Psoas muscle (tissue), 8 donors: ENCODE data around the gene RRP8. TPM values are rescaled to one million over a fixed set of nuclear protein-coding genes. Genes with fewer than 3 reads are reported as not detected.

Source experiments
- ATAC-seq, 4 donors: fragments of 200-7000 bp; cut with Tn5 transposase; one replicate each; pipeline ENCODE4 v1.9.1; 2020; ENCODE audit warnings: moderate library complexity in 3 of 4, mild to moderate bottlenecking in 2 of 4
- DNase-seq, 2 donors: peaks; one replicate each; pipeline ENCODE4 v3.0.0-alpha.2; 2020
- H3K27ac ChIP-seq: fragments of 200-600 bp; one replicate; pipeline ENCODE4 v1.8.0; 2022
- H3K27me3 ChIP-seq, 3 donors: fragments of 200-600 bp in 1 of 3; one replicate each; pipeline versions ENCODE4 v1.6.1 to v1.8.0; 2013 to 2022; ENCODE audit warnings: low read length in 2 of 3, mild to moderate bottlenecking in 2 of 3, moderate library complexity in 1 of 3; ENCODE audit not compliant: insufficient read depth in 3 of 3
- H3K36me3 ChIP-seq, 2 donors: fragments of 200-600 bp in 1 of 2; one replicate each; pipeline versions ENCODE4 v1.6.1 to v1.8.0; 2013 to 2022; ENCODE audit warnings: low read depth in 1 of 2, mild to moderate bottlenecking in 1 of 2, moderate library complexity in 1 of 2; ENCODE audit not compliant: insufficient read depth in 1 of 2
- H3K4me1 ChIP-seq: fragments of 200-600 bp; one replicate; pipeline ENCODE4 v1.8.0; 2022
- H3K4me3 ChIP-seq: fragments of 200-600 bp; one replicate; pipeline ENCODE4 v1.8.0; 2022; ENCODE audit warnings: mild to moderate bottlenecking
- H3K9me3 ChIP-seq: fragments of 200-600 bp; one replicate; pipeline ENCODE4 v1.8.0; 2022
- whole genome bisulfite sequencing, 3 donors: extraction: QIAGEN DNeasy Blood & Tissue Kit; methylation state at CpG; one replicate each; pipeline versions ENCODE4 v1.1.6 to v1.1.7; 2013; 5-methylcytosine and 5-hydroxymethylcytosine counted together
- intact Hi-C, 2 donors: fragments of 100-400 bp; cut with DNase I; formaldehyde crosslinking; loops; one replicate each; pipeline versions ENCODE4 v1.11.0 to v1.14.2; 2022
- polyA plus RNA-seq, 3 donors: library from polyadenylated mRNA; stranded (reverse); fragments of 200-250 nt; gene quantifications; one replicate each; pipeline ENCODE4 v1.2.3, GENCODE V29; 2013
- total RNA-seq, 4 donors: library from RNA; stranded (reverse); fragmentation: NEBNext Ultra II Directional in 2 of 4; extraction: Animal tissue kit (Norgen Biotek cat#: 25700) in 2 of 4; gene quantifications; one replicate each; pipeline versions ENCODE4 v1.2.1 to v1.2.4, GENCODE V29; 2021 to 2023
- TF ChIP-seq, protein P1 (sequence below): fragments of 200-600 bp; IDR thresholded peaks from one replicate; pipeline ENCODE4 v1.8.0; 2022; ENCODE audit warnings: antibody characterized with exemption
- donor health status: healthy with polysubstance abuse.
- donor health status: DM: no; HTN: no; CAD: no; lungs with moderate emphysema.
- donor health status: Bipolar disorder and iron deficiency.
- donor health status: healthy.
- donor health status: DM: yes; HTN: yes; CAD: no.
- donor health status: DM: no; HTN: no; CAD: no.
- donor health status: DM: no; HTN: no; CAD: no.
- donor health status: DM: yes; HTN: yes; CAD: no.

The RRP8 gene
- total and polyA plus RNA-seq, 7 donors = 11.6 to 34.0 (median 18.4) TPM

DNA sequence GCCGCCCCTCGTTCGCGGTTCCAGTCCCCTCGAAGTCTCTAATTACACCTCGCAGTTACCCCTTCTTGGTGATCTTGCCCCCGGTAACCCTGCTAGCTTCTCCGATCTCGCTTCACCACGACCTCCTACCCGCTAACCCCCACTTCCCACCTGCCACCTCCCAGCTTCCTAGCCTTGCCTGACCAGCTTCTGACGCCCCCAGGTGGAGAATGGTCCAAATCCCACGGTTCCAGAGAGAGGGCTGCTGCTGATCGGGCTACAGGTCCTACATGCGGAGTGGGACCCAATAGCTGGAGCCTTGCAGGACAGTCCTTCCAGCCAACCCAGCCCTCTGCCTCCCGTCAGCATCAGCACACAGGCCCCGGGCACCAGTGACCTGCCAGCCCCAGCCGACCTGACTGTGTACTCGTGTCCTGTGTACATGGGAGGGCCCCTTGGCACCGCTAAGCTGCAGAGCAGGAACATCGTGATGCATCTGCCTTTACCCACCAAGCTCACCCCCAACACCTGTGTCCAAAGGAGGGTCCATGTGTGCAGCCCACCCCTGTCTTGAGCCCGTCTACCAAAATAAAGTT is 31.9 kb downstream of the RRP8 start:
- H3K27me3 ChIP-seq = no peaks in the 10 kb centered on the region
- WGBS, 3 donors = 69 to 77% (median 74%) methylated on average over 22 of the region's 22 CpGs
- H3K9me3 ChIP-seq = no peaks in the 10 kb centered on the region
- H3K27ac ChIP-seq = peak overlapping the region; percentile 71
- H3K36me3 ChIP-seq = no peaks in the 10 kb centered on the region
- DNase-seq (no peak), ATAC-seq (peak in 3 of 4 donors; percentile 6 to 12 (median 7))
- TF ChIP-seq, protein P1, sequence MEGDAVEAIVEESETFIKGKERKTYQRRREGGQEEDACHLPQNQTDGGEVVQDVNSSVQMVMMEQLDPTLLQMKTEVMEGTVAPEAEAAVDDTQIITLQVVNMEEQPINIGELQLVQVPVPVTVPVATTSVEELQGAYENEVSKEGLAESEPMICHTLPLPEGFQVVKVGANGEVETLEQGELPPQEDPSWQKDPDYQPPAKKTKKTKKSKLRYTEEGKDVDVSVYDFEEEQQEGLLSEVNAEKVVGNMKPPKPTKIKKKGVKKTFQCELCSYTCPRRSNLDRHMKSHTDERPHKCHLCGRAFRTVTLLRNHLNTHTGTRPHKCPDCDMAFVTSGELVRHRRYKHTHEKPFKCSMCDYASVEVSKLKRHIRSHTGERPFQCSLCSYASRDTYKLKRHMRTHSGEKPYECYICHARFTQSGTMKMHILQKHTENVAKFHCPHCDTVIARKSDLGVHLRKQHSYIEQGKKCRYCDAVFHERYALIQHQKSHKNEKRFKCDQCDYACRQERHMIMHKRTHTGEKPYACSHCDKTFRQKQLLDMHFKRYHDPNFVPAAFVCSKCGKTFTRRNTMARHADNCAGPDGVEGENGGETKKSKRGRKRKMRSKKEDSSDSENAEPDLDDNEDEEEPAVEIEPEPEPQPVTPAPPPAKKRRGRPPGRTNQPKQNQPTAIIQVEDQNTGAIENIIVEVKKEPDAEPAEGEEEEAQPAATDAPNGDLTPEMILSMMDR = no peak
- peaks cover 21% of the 10 kb centered on the region for H3K4me1 ChIP-seq
- peak overlapping the region; percentile 25 for H3K4me3 ChIP-seq
- intact Hi-C loops = no loop called here

DNA sequence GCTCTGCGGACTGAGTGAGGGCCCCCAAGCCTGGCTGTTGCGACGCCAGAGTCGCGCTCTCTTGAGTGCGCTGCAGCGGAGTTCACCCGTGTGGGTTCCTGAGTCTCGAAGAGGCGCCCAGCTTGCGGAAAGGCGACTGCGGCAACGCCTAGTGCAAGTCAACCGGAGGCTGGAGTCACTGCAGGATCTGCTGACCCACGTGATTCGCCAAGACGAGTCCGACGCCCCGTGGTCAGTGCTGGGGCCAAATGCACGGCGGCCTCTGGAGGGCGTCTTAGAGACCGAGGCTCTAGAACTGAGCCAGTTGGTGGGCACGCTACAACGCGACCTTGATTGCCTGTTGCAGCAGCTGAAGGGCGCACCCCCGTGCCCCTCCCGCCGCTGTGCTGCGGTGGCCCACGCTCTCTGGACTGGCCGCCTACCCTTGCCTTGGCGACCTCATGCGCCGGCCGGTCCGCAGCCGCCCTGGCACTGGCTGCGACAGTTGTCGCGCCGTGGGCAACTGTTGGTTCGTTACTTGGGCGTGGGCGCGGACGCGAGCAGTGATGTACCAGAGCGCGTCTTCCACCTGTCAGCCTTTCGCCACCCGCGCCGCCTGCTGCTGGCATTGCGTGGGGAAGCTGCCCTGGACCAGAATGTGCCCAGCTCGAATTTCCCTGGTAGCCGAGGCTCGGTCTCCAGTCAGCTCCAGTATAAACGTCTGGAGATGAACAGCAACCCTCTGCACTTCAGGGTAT is 32.6 kb downstream of the RRP8 start:
- intact Hi-C loops = no loop called here
- no peaks in the 10 kb centered on the region for H3K9me3 ChIP-seq
- 52 to 74% (median 61%) methylated on average over 58 to 62 of the region's 62 CpGs for WGBS, 3 donors
- peak overlapping the region; percentile 71 for H3K27ac ChIP-seq
- ATAC-seq (peak; percentile 78 to 89 (median 85)), DNase-seq (peak; percentile 74 to 90)
- H3K4me1 ChIP-seq = peaks cover 21% of the 10 kb centered on the region
- H3K4me3 ChIP-seq = peak overlapping the region; percentile 25
- no peaks in the 10 kb centered on the region for H3K27me3 ChIP-seq
- no peaks in the 10 kb centered on the region for H3K36me3 ChIP-seq
- TF ChIP-seq, protein P1 = no peak

GRCh38 chr11:6569706-6570105 is 33.7 kb downstream of the RRP8 start:
- no peaks in the 10 kb centered on the region for H3K9me3 ChIP-seq
- TF ChIP-seq, protein P1 = no peak
- intact Hi-C loops = no loop called here
- H3K4me3 ChIP-seq = no peak overlapping the region
- H3K4me1 ChIP-seq = peaks cover 21% of the 10 kb centered on the region
- ATAC-seq (no peak), DNase-seq (no peak)
- WGBS, 3 donors = 86 to 95% (median 87%) methylated on average over 5 of the region's 5 CpGs
- no peak overlapping the region for H3K27ac ChIP-seq
- H3K36me3 ChIP-seq = peaks cover 0 to 3% of the 10 kb centered on the region in 2 donors
- no peaks in the 10 kb centered on the region for H3K27me3 ChIP-seq

- TF ChIP-seq, protein P1 = no peak
- no peaks in the 10 kb centered on the region for H3K27me3 ChIP-seq
- DNase-seq (peak in 1 of 2 donors; percentile 66), ATAC-seq (peak in 3 of 4 donors; percentile 17 to 38 (median 28))
- peak overlapping the region; percentile 79 for H3K27ac ChIP-seq
- WGBS, 3 donors = 48 to 53% (median 52%) methylated on average over 4 of the region's 4 CpGs
- no peak overlapping the region for H3K4me3 ChIP-seq
- peaks cover 0 to 15% of the 10 kb centered on the region in 2 donors for H3K36me3 ChIP-seq
- intact Hi-C loops = no loop called here
- no peaks in the 10 kb centered on the region for H3K9me3 ChIP-seq
- H3K4me1 ChIP-seq = peaks cover 21% of the 10 kb centered on the region
These were observed 35.1 kb downstream of the RRP8 start for GRCh38 chr11:6568191-6568918.
